Tibial nerve (tissue), 4 donors: ENCODE measurements around the gene NNAT.

Source experiments
- EP300 ChIP-seq, 2 donors: sonication (generic); formaldehyde crosslinking; IDR thresholded peaks; one replicate each; pipeline ENCODE4 v1.6.1; 2017; ENCODE audit warnings: antibody characterized with exemption in 2 of 2, mild to moderate bottlenecking in 1 of 2
- TF ChIP-seq, protein P1 (sequence below), 5 experiments: fragments of 200-600 bp in 3 of 5; fragments of 450-650 bp in 2 of 5; sonication (generic) in 3 of 5; IDR thresholded peaks; one replicate each; pipeline ENCODE4 v1.5.1; 2016 to 2019; ENCODE audit warnings: antibody characterized with exemption in 5 of 5, mild to moderate bottlenecking in 3 of 5, moderate library complexity in 2 of 5

DNA sequence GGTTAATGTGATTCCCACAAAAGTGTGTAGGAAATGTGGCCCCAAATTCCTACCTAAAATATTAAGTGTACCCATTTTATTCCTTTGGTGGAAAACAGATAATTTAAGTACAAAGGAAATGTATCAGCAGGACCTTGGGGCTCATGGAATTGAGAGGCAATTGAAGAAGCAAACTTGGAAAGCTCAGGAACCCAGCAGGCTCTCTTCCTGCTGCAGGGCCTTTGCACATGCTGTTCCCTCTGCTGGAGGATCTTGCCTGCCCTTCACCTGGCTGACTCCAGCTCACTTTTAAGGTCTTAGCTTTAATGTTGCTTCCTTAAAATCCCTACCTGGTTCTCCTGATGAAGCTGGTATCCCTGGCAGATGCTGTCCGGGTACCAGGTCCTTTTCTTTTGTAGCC lies 16.5 kb downstream of the NNAT start:
- no peak for TF ChIP-seq EP300 (IDR thresholded peaks at IDR 0.05)
- TF ChIP-seq, protein P1, sequence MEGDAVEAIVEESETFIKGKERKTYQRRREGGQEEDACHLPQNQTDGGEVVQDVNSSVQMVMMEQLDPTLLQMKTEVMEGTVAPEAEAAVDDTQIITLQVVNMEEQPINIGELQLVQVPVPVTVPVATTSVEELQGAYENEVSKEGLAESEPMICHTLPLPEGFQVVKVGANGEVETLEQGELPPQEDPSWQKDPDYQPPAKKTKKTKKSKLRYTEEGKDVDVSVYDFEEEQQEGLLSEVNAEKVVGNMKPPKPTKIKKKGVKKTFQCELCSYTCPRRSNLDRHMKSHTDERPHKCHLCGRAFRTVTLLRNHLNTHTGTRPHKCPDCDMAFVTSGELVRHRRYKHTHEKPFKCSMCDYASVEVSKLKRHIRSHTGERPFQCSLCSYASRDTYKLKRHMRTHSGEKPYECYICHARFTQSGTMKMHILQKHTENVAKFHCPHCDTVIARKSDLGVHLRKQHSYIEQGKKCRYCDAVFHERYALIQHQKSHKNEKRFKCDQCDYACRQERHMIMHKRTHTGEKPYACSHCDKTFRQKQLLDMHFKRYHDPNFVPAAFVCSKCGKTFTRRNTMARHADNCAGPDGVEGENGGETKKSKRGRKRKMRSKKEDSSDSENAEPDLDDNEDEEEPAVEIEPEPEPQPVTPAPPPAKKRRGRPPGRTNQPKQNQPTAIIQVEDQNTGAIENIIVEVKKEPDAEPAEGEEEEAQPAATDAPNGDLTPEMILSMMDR (IDR thresholded peaks at IDR 0.05): no peak
